HEK293T (cell line): ENCODE data around the gene KIF5B.

Experiments used
- FOXM1 ChIP-seq: fragments of 450-650 bp; IDR thresholded peaks from 2 replicates; pipeline ENCODE4 v1.6.1; 2017; ENCODE audit warnings: mild to moderate bottlenecking, borderline replicate concordance
- SP1 ChIP-seq: fragments of 450-650 bp; IDR thresholded peaks from 2 replicates; pipeline ENCODE4 v1.6.1; 2017

GRCh38 chr10:31963589-31963980 is 92.6 kb downstream of the KIF5B start:
- TF ChIP-seq SP1 (no peak), FOXM1 (no peak)
